Fibroblast of upper back skin (primary cell): ENCODE measurements around the gene TGIF2.

Source experiments
- DNase-seq: peaks from one replicate; pipeline ENCODE4 v3.0.0-alpha.2; 2013

Gene TGIF2

GRCh38 chr20:36573103-36573797 is at the start of gene TGIF2:
Gene TGIF2, plus strand, starts transcription at chr20:36573597. Its CDS starts 5,178 bp downstream, at chr20:36578775.
- peak; percentile 91 for DNase-seq

- DNase-seq: no peak
Measured at GRCh38 chr20:36525620-36526365, 47.6 kb upstream of the TGIF2 start.

- no peak for DNase-seq
Measured at GRCh38 chr20:36526521-36527011, 46.8 kb upstream of the TGIF2 start.

GRCh38 chr20:36527331-36528125 is 45.9 kb upstream of the TGIF2 start:
- DNase-seq: no peak

GRCh38 chr20:36528176-36528874 is 45.1 kb upstream of the TGIF2 start:
- DNase-seq: no peak

- DNase-seq: no peak
Measured at GRCh38 chr20:36528875-36529417, 44.5 kb upstream of the TGIF2 start.

- no peak for DNase-seq
Measured at GRCh38 chr20:36532388-36532787, 41.0 kb upstream of the TGIF2 start.

GRCh38 chr20:36532822-36533221 is 40.6 kb upstream of the TGIF2 start:
- no peak for DNase-seq

GRCh38 chr20:36538026-36538722 is 35.2 kb upstream of the TGIF2 start:
- DNase-seq: peak; percentile 57

- DNase-seq: no peak
Measured at GRCh38 chr20:36540551-36541211, 32.7 kb upstream of the TGIF2 start.

GRCh38 chr20:36541227-36541767 is 32.1 kb upstream of the TGIF2 start, which contains the start of gene MYL9:
Gene MYL9, plus strand, starts transcription at chr20:36541519. Its CDS starts 3,366 bp downstream, at chr20:36544885.
- DNase-seq: peak; percentile 82

GRCh38 chr20:36541768-36542488 is 31.5 kb upstream of the TGIF2 start:
- DNase-seq: peak; percentile 64

GRCh38 chr20:36542516-36543183 is 30.7 kb upstream of the TGIF2 start:
- no peak for DNase-seq

GRCh38 chr20:36543184-36544133 is 29.9 kb upstream of the TGIF2 start:
- peak; percentile 55 for DNase-seq

- peak; percentile 25 for DNase-seq
Measured at GRCh38 chr20:36544134-36545018, 29.0 kb upstream of the TGIF2 start.

- no peak for DNase-seq
Measured at GRCh38 chr20:36546111-36546736, 27.2 kb upstream of the TGIF2 start.
